T-cell (primary cell): ENCODE data around the gene NEMP1. TPM values are rescaled to one million over a fixed set of nuclear protein-coding genes. Genes with fewer than 3 reads are reported as not detected.

ENCODE experiments used
- ATAC-seq, 4 experiments: fragments of 200-7000 bp in 3 of 4; fragments of 150-1000 bp in 1 of 4; cut with Tn5 transposase; replicated peaks in 1 of 4; 1 replicate in 3 of 4; 2 replicates in 1 of 4; pipeline ENCODE4 v1.10.0; 2021; ENCODE audit warnings: moderate library complexity in 3 of 4, mild to moderate bottlenecking in 2 of 4, moderate number of reproducible peaks in 1 of 4
- CTCF ChIA-PET, 2 donors: fragments of 300-600 bp; sonication (Branson Sonifier 250); formaldehyde crosslinking; loops; one replicate each; lab custom pipeline; 2022; ENCODE audit warnings: antibody characterized with exemption in 2 of 2; lab: Charles Lee
- POLR2A ChIA-PET, 2 donors: fragments of 300-600 bp; sonication (Branson Sonifier 250); formaldehyde crosslinking; loops; one replicate each; lab custom pipeline; 2022; ENCODE audit warnings: antibody characterized with exemption in 2 of 2; lab: Charles Lee
- DNase-seq, 35 experiments: peaks; one replicate each; pipeline versions ENCODE4 v3.0.0 to v3.0.0-alpha.2; 2013 to 2023
- H3K27ac ChIP-seq: one replicate; pipeline ENCODE4 v1.5.1; 2013; ENCODE audit warnings: low read length
- H3K27me3 ChIP-seq, 2 experiments: replicated peaks in 1 of 2; 1 replicate in 1 of 2; 2 replicates in 1 of 2; pipeline versions ENCODE4 v1.6.1 to v1.7.0; 2013; ENCODE audit warnings: low read length in 1 of 2, mixed read lengths in 1 of 2; ENCODE audit not compliant: control insufficient read depth in 2 of 2, insufficient read depth in 2 of 2; ENCODE audit errors: extremely low read depth in 1 of 2
- H3K36me3 ChIP-seq, 2 donors: 1 replicate in 1 of 2; 2 replicates in 1 of 2; pipeline versions ENCODE4 v1.6.1 to v1.7.0; 2013; ENCODE audit warnings: low read length in 1 of 2; ENCODE audit not compliant: control insufficient read depth in 2 of 2, insufficient read depth in 1 of 2; ENCODE audit errors: extremely low read depth in 1 of 2
- H3K4me1 ChIP-seq, 2 experiments: 1 replicate in 1 of 2; 2 replicates in 1 of 2; pipeline versions ENCODE4 v1.6.1 to v1.7.0; 2013; ENCODE audit warnings: low read length in 2 of 2, mixed read lengths in 1 of 2; ENCODE audit not compliant: insufficient read depth in 2 of 2, control insufficient read depth in 1 of 2; ENCODE audit errors: extremely low read depth in 1 of 2
- H3K4me3 ChIP-seq, 2 donors: 1 replicate in 1 of 2; 2 replicates in 1 of 2; pipeline versions ENCODE4 v1.5.1 to v1.7.0; 2013; ENCODE audit warnings: mild to moderate bottlenecking in 2 of 2, low read length in 1 of 2, moderate library complexity in 1 of 2; ENCODE audit not compliant: control insufficient read depth in 1 of 2; ENCODE audit errors: extremely low read depth in 1 of 2
- H3K9me3 ChIP-seq: 2 replicates; pipeline ENCODE4 v1.7.0; 2013
- H3K27ac Mint-ChIP-seq, 2 donors: one replicate each; pipeline ENCODE4 v1.8.0; 2020 to 2021; ENCODE audit warnings: mild to moderate bottlenecking in 2 of 2, mixed read lengths in 2 of 2
- H3K27me3 Mint-ChIP-seq, 2 donors: one replicate each; pipeline ENCODE4 v1.8.0; 2021 to 2022; ENCODE audit warnings: mixed read lengths in 2 of 2
- H3K36me3 Mint-ChIP-seq: one replicate; pipeline ENCODE4 v1.8.0; 2021; ENCODE audit warnings: mixed read lengths
- H3K4me1 Mint-ChIP-seq, 3 donors: one replicate each; pipeline ENCODE4 v1.8.0; 2020 to 2022; ENCODE audit warnings: mixed read lengths in 3 of 3, mild to moderate bottlenecking in 1 of 3
- H3K4me3 Mint-ChIP-seq, 3 donors: one replicate each; pipeline ENCODE4 v1.8.0; 2020 to 2022; ENCODE audit warnings: mild to moderate bottlenecking in 3 of 3, mixed read lengths in 3 of 3, moderate library complexity in 3 of 3
- H3K9me3 Mint-ChIP-seq, 3 donors: one replicate each; pipeline ENCODE4 v1.8.0; 2020 to 2022; ENCODE audit warnings: mixed read lengths in 3 of 3
- WGBS: methylation state at CpG from one replicate; pipeline ENCODE4 v1.1.5; 2013; ENCODE audit warnings: missing lambda C conversion rate; ENCODE audit not compliant: insufficient coverage; 5-methylcytosine and 5-hydroxymethylcytosine counted together
- total RNA-seq, 35 experiments: library from RNA in 6 of 35; stranded (reverse) in 6 of 35; fragments of 120-200 nt in 1 of 35; gene quantifications; one replicate each; pipeline versions ENCODE4 v1.2.1 to v1.2.4 and lab custom pipeline; 2013 to 2026

The NEMP1 gene
- total RNA-seq, 5 donors from 2014 or later (not counting 1 experiment from before 2014, with no cell fraction given): 10.7 to 26.1 (median 19.9) TPM

DNA sequence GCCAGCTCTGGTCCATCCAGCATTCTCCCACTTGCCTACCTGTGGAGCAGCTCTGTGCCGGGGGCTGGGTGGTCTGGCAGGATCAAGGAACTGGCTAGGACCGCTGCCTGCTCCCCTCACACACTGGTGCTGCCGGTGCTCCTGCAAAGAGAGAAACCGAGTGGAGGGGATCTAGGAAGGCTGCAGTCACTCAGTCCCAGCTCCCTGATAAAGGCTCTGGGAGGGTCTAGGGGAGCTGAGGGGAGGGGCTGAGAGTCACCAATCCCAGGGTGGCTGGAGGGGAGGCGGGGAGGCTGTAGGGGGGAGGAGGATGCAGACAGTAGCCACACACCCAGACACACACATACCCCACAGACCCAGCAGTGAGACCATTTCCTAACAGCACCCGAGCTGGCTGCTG lies 62.2 kb downstream of the NEMP1 start, which contains the start of gene TAC3:
Gene TAC3 (minus strand): TSS at position 182 of the 400 bp plus-strand sequence. CDS start 732 bp downstream, outside the sequence.
- Mint-ChIP-seq H3K36me3 (no peaks in the 10 kb centered on the region), H3K27ac (no peak within 1 kb of the TSS), H3K27me3 (peaks cover 0 to 14% of the 10 kb centered on the region in 2 donors), H3K4me3 (no peak within 1 kb of the TSS), H3K4me1 (peaks cover 29 to 62% (median 42%) of the 10 kb centered on the region in 3 donors), H3K9me3 (no peaks in the 10 kb centered on the region)
- no peaks in the 10 kb centered on the region for H3K9me3 ChIP-seq
- no CpG with 5 or more reads among the region's 6 CpGs for WGBS
- DNase-seq (no peak), ATAC-seq (no peak)
- H3K27me3 ChIP-seq: peaks cover 0 to 20% of the 10 kb centered on the region in 2 experiments
- no peak within 1 kb of the TSS for H3K27ac ChIP-seq
- no peak within 1 kb of the TSS for H3K4me3 ChIP-seq
- POLR2A ChIA-PET: no interaction called here
- peaks cover 19 to 22% of the 10 kb centered on the region in 2 experiments for H3K4me1 ChIP-seq
- CTCF ChIA-PET: interaction anchor here in 1 of 2 donors (1.3 kb wide), 1 partner anchor 15 kb away, joined by 4 read pairs; no protein-coding TSS in a partner anchor
- H3K36me3 ChIP-seq: no peaks in the 10 kb centered on the region

GRCh38 chr12:57012600-57013465 lies 65.8 kb downstream of the NEMP1 start:
- Histone ChIP-seq H3K27me3 (peaks cover 0 to 20% of the 10 kb centered on the region in 2 experiments), H3K9me3 (no peaks in the 10 kb centered on the region), H3K4me3 (no peak overlapping the region), H3K36me3 (no peaks in the 10 kb centered on the region), H3K4me1 (peaks cover 15 to 17% of the 10 kb centered on the region in 2 experiments), H3K27ac (no peak overlapping the region)
- ChIA-PET POLR2A (no interaction called here), CTCF (interaction anchor here in 1 of 2 donors (2.3 kb wide), 1 partner anchor 50 kb away, joined by 10 read pairs; no protein-coding TSS in a partner anchor)
- DNase-seq: no peak
- peaks cover 24 to 68% (median 43%) of the 10 kb centered on the region in 3 donors for H3K4me1 Mint-ChIP-seq
- ATAC-seq: no peak
- H3K4me3 Mint-ChIP-seq: peak overlapping the region in 1 of 3 donors; percentile 2
- H3K27me3 Mint-ChIP-seq: peaks cover 0 to 14% of the 10 kb centered on the region in 2 donors
- peak overlapping the region in 1 of 2 donors; percentile 40 for H3K27ac Mint-ChIP-seq
- 100% methylated on average over 1 of the region's 7 CpGs for WGBS
- H3K9me3 Mint-ChIP-seq: no peaks in the 10 kb centered on the region
- no peaks in the 10 kb centered on the region for H3K36me3 Mint-ChIP-seq

GRCh38 chr12:57011438-57012424 lies 66.9 kb downstream of the NEMP1 start:
- Mint-ChIP-seq H3K4me1 (peaks cover 35 to 79% (median 54%) of the 10 kb centered on the region in 3 donors), H3K4me3 (peak overlapping the region; percentile 45 to 67 (median 56)), H3K27ac (peak overlapping the region; percentile 87 to 90), H3K9me3 (no peaks in the 10 kb centered on the region), H3K27me3 (peaks cover 0 to 14% of the 10 kb centered on the region in 2 donors), H3K36me3 (no peaks in the 10 kb centered on the region)
- Histone ChIP-seq H3K27me3 (peaks cover 0 to 20% of the 10 kb centered on the region in 2 experiments), H3K27ac (peak overlapping the region; percentile 47), H3K4me1 (peaks cover 25 to 27% of the 10 kb centered on the region in 2 experiments), H3K4me3 (no peak overlapping the region), H3K36me3 (no peaks in the 10 kb centered on the region), H3K9me3 (no peaks in the 10 kb centered on the region)
- DNase-seq (peak in 1 of 35 experiments; percentile 41), ATAC-seq (peak; percentile 57 to 74 (median 60))
- POLR2A ChIA-PET: no interaction called here
- WGBS: 58% methylated on average over 7 of the region's 12 CpGs
- CTCF ChIA-PET: interaction anchor here (0.8 to 2.3 kb wide), 6 partner anchors 10 to 243 kb away, joined by 3 to 10 read pairs (median 4); no protein-coding TSS in a partner anchor

GRCh38 chr12:57010627-57011247 lies 67.9 kb downstream of the NEMP1 start:
- ATAC-seq: no peak
- WGBS: 100% methylated on average over 3 of the region's 4 CpGs
- Histone ChIP-seq H3K9me3 (no peaks in the 10 kb centered on the region), H3K27ac (peak overlapping the region; percentile 47), H3K27me3 (peaks cover 0 to 13% of the 10 kb centered on the region in 2 experiments), H3K36me3 (no peaks in the 10 kb centered on the region), H3K4me3 (no peak overlapping the region), H3K4me1 (peaks cover 27 to 33% of the 10 kb centered on the region in 2 experiments)
- CTCF ChIA-PET: interaction anchor here (0.6 to 2.3 kb wide), 9 partner anchors 9 to 242 kb away, joined by 3 to 10 read pairs (median 4); partner anchors contain the start of gene STAT6 (in 1 of the 2)
- H3K27ac Mint-ChIP-seq: peak overlapping the region; percentile 87 to 90
- no peaks in the 10 kb centered on the region for H3K9me3 Mint-ChIP-seq
- peaks cover 0 to 14% of the 10 kb centered on the region in 2 donors for H3K27me3 Mint-ChIP-seq
- peak overlapping the region in 1 of 3 donors; percentile 67 for H3K4me3 Mint-ChIP-seq
- H3K4me1 Mint-ChIP-seq: peaks cover 39 to 83% (median 58%) of the 10 kb centered on the region in 3 donors
- H3K36me3 Mint-ChIP-seq: no peaks in the 10 kb centered on the region
- POLR2A ChIA-PET: no interaction called here
- DNase-seq: no peak

- Histone ChIP-seq H3K27me3 (peaks cover 0 to 10% of the 10 kb centered on the region in 2 experiments), H3K36me3 (no peaks in the 10 kb centered on the region), H3K4me1 (peaks cover 33 to 39% of the 10 kb centered on the region in 2 experiments), H3K27ac (no peak overlapping the region), H3K9me3 (no peaks in the 10 kb centered on the region), H3K4me3 (no peak overlapping the region)
- Mint-ChIP-seq H3K4me1 (peaks cover 45 to 83% (median 65%) of the 10 kb centered on the region in 3 donors), H3K27me3 (peaks cover 0 to 10% of the 10 kb centered on the region in 2 donors), H3K9me3 (no peaks in the 10 kb centered on the region), H3K4me3 (no peak overlapping the region), H3K36me3 (no peaks in the 10 kb centered on the region), H3K27ac (peak overlapping the region; percentile 4 to 51)
- CTCF ChIA-PET: interaction anchor here (0.6 to 2.3 kb wide), 5 partner anchors 17 to 102 kb away, joined by 3 to 10 read pairs (median 4); partner anchors contain the start of gene STAT6 (in 1 of the 2)
- no peak for DNase-seq
- POLR2A ChIA-PET: no interaction called here
- ATAC-seq: no peak
- 83% methylated on average over 1 of the region's 5 CpGs for WGBS
These were observed 68.5 kb downstream of the NEMP1 start for GRCh38 chr12:57009949-57010626.
